ENCODE results near the gene MTMR3.

The MTMR3 gene

GRCh38 chr22:29917052-29917902 is 34.3 kb downstream of the MTMR3 start:
- no peak for DNase-seq

DNA sequence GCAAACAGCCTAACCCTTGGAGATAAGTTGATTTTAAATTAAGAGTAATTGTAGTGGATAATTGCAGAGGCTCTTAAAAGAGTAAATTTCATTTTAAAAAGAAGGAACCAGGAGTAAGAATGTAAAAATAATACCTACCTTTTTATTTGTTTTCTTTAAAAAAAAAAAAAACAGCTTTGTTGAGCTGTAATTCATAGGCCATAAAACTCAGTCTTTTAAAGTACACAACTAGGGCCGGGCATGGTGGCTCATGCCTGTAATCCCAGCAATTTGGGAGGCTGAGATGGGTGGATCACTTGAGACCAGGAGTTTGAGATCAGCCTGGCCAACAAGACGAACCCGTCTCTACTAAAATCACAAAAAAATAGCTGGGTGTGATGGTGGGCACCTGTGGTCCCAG is 42.4 kb downstream of the MTMR3 start:
- no peak for DNase-seq

GRCh38 chr22:29926057-29926456 is 43.1 kb downstream of the MTMR3 start:
- DNase-seq, result no peak

GRCh38 chr22:29932136-29932535 is 49.2 kb downstream of the MTMR3 start:
- DNase-seq, result no peak

DNA sequence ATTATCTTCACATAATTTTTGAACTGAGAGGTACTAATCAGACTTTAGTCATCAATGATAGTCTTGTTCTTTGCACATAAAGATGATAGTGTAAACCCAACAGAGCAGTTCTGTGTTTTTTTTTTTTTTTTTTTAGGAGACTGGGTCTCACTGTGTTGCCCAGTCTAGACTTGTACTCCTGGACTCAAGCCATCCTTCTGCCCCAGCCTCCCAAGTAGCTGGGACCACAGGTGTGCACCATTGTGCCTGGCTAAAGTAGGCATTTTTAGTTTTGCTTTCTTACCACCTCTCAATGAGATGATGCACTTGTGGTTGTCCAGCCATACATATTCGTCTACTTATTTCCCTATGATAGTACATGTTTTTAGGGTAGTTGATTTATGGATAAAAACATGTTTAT is 50.6 kb downstream of the MTMR3 start:
- DNase-seq, result no peak

DNA sequence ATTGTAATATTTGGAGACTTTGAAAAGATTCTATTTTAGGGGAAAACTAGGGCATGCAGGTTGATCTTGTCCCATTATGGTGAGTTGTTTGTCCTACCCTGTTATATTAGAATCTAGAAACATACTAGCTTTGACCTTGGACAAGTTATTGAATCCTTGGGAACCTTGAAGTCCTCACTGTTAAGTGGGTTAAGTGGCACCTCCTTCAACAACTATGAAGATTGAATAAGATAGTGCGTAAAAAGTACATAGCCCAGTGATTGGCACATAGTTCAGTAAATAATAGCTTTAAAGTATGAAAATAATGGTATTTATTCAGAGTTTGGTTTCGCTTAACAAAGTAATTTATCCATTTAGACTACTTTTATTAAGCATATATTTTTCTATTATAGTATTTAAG is 51.6 kb downstream of the MTMR3 start:
- no peak for DNase-seq

GRCh38 chr22:29936186-29936585 is 53.2 kb downstream of the MTMR3 start:
- no peak for DNase-seq

DNA sequence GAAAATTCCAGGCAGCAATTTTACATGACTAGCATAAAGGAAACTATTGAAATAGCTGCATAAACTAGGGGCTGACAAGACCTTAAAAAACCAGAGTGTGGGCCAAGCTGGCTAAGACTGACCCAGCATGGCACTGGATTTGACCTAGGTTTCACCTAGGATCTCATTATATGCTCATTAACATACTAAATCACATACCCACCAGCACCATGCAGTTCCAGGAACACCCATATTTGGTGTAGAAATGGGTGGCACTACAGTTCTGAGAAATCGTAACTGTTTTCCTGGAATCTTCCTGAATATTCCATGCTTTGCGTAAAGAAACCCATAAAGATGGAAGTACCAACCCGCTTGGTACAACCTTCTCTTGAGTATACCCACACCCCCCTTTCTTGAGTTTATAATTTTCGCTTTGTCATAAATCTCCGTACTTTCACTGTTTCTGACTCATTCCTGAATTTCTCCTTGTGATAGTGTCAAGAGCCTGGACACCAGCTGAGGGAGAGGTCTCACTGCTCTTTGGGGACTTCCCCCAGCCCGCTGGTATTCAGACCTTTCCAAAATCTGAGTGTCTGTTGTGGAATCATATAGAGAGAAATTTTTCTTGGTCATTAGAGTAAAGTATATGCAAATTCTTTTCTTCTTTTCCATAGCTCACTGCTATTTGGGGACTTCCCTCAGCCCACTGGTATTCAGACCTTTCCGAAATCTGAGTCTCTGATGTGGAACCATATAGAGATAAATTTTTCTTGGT is 55.1 kb downstream of the MTMR3 start:
- DNase-seq, result no peak

GRCh38 chr22:29940526-29940925 is 57.6 kb downstream of the MTMR3 start:
- no peak for DNase-seq

DNA sequence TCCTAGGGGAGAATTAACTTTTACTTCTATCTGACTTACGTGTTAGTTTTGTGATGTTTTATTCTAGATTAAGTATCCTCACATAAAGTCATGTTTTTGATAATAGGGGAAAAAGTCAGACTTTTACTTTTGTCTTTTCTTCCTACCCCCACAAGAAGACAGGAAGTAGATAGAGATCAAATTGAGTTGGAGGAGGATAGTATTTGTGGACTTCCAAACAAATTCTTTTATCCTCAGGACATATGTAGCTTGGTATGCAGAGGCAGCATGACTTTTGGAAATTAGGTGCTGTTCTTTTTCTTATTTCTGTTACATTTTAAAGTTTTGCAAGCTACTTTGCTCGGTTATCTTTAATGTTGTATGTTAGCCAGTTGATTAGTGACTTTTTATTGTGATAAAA is 61.4 kb downstream of the MTMR3 start:
- no peak for DNase-seq

DNA sequence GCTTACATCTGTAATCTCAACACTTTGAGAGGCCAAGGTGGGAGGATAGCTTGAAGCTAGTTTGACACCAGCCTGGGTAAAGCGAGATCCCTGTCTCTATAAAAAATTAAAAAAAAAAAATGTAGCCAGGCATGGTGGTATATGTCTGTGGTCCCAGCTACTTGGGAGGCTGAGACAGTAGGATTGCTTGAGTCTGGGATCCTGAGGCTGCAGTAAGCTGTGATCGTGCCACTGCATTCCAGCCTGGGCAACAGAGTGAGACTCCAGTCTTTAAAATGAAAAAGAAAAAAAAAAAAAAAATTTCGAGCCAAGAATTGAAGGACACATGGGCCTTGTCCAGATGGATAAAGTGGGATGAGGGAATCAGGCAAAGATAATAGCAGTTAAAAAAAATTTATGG is 62.5 kb downstream of the MTMR3 start:
- no peak for DNase-seq

GRCh38 chr22:29946220-29946619 is 63.2 kb downstream of the MTMR3 start:
- DNase-seq, result no peak

GRCh38 chr22:29947410-29948384 is 64.7 kb downstream of the MTMR3 start:
- no peak for DNase-seq

- no peak for DNase-seq
Observed at GRCh38 chr22:29948385-29948769, 65.4 kb downstream of the MTMR3 start.

DNA sequence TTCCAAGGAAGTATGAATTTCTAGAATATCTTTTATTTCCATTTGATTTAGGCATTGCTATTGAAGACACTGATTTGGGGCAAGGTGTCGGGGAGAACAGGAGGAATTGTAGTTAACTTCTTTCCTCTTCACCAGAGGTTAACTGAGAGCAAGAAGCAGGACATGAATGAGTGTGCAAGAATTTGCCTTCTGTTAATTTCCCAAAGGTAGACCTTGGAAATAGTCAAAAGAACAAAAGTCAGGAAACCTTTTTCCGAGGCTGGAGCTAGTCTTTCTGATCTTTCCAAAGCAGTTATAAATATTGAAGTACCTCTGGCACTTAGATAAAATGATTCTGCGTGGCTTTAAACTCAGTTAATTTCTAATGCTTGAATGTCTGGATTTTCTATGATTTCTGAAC is 66.9 kb downstream of the MTMR3 start:
- no peak for DNase-seq

DNA sequence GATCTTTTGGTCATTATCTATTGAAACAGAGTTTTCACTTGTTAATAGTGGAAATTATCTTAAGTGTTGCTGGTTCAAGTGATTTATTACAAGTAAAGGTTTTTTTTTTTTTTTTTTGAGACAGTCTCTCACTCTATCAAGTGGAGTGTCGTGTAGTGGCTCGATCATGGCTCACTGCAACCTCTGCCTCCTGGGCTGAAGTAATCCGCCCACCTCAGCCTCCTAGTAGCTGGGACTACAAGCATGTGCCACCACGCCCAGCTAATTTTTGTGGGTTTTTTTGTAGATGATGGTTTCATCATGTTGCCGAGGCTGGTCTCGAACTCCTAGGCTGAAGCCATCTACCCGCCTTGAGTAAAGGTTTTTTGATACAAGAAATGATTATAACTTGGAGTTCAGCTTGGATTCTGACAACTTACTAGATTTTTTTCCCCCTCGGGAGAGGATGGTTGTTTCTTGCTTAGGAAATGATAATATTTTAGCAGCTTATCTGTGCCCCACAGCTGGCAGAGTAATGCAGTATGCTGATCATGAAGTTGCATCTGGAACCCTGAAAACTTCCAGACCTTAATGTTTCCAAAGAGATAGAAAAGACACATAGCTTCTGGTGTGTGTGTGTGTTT is 68.9 kb downstream of the MTMR3 start:
- no peak for DNase-seq

GRCh38 chr22:29954203-29954855 is 71.4 kb downstream of the MTMR3 start:
- no peak for DNase-seq

DNA sequence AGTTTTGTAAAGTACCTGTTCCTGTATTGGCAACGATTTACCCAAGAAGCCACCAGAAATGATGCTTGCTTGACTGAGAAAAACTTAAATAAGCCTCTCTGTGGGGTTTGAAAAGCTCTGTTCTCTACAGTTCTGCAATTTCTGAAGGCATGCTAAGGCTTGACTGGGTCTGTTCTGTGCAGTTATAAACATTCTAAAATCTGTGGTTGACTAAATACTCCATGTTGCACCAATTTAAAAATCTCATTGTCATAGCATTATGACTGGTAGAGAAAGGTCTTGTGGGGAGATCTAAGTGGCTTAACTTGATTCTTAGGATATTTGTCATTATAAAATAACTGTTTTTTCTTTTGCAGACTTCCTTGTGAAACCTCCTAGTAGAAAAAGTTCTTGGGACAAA is 73.7 kb downstream of the MTMR3 start:
- no peak for DNase-seq

DNA sequence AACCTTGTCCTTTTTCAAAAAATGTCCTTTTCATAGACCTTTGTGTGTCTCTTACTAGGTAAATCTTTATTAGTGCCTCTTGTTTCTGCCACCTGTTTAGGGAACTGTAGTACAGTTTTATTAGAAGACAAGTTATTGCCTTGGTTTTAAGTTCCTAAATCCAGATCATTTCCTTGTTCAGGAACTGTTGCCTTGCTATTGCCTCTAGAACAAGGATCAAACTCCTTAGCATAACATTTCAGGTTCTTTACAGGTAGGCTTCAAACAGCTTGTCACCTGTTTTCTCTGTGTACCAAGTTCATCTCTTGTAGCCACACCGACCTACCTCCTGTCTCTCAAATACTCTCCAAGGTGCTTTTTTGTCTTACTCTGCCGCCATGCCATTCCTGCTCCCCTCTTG is 75.2 kb downstream of the MTMR3 start:
- no peak for DNase-seq

DNA sequence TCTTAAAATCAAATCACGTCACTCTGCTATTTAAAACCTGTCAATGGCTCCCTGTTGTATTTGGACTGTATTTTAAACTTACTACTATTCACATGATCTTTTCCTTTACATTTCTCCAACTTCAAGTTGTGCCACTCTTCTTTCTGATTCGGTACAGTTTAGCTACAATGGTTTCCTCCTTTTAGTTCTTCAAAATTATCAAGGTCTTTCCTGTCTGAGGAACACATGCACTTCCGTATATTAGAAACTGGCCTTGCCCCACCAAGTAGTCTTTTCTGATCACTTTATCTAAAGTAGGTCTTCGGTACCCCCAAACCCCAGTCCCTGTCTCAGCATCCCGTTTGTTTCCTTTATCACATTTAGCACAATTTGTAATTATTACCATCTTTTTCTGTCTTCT is 81.8 kb downstream of the MTMR3 start:
- DNase-seq, result no peak

GRCh38 chr22:29967461-29967860 is 84.5 kb downstream of the MTMR3 start:
- DNase-seq, result no peak

DNA sequence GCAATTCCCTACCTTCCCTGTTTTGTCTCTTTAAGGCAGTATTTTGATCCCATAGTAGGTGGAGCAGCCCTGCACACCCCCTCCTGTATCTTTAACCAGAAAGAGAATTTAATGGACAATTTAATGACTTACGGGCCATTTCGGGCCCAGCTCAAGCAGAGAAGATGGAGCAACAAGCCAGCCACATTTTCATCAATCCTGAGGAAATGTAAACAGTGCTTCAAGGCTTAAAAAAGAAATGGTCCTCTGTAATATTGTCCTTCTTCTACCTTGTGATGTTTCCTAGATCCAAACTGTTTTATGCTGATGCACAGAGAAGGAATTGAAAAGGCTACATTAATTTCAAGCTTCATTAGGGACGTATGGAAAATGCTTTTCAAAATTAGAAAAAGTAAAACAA is 88.6 kb downstream of the MTMR3 start:
- no peak for DNase-seq
